Stimulated activated naive CD8-positive, alpha-beta T cell treated with anti-CD3 and anti-CD28 coated beads, Interleukin-15, amount 100 ng/mL, for 72 hours (primary cell): ENCODE data around the gene MBNL1.
"Not testable (repeated sequence)": the region's sequence is repeated elsewhere in the genome, so short reads cannot be mapped to it uniquely, and the experiment has no call there.

Experiments
- ATAC-seq: fragments of 150-1000 bp; cut with Tn5 transposase; 2 replicates; pipeline ENCODE4 v1.10.0; 2021; ENCODE audit warnings: mild to moderate bottlenecking, moderate library complexity
- DNase-seq, 2 donors: peaks; one replicate each; pipeline ENCODE4 v3.0.0; 2021 to 2022
- H3K27ac Mint-ChIP-seq, 2 donors: one replicate each; pipeline ENCODE4 v1.8.0; 2022; ENCODE audit warnings: mild to moderate bottlenecking in 2 of 2, mixed read lengths in 2 of 2, moderate library complexity in 2 of 2
- H3K27me3 Mint-ChIP-seq: one replicate; pipeline ENCODE4 v1.8.0; 2022; ENCODE audit warnings: mixed read lengths
- H3K4me1 Mint-ChIP-seq: one replicate; pipeline ENCODE4 v1.8.0; 2022; ENCODE audit warnings: mild to moderate bottlenecking, mixed read lengths
- H3K4me3 Mint-ChIP-seq, 2 donors: one replicate each; pipeline ENCODE4 v1.8.0; 2022; ENCODE audit warnings: mild to moderate bottlenecking in 2 of 2, mixed read lengths in 2 of 2, moderate library complexity in 1 of 2
- H3K9me3 Mint-ChIP-seq, 2 donors: one replicate each; pipeline ENCODE4 v1.8.0; 2022; ENCODE audit warnings: mixed read lengths in 2 of 2

MBNL1 gene

GRCh38 chr3:152385761-152386160 lies 117.0 kb downstream of the MBNL1 start:
- H3K27ac Mint-ChIP-seq: peak overlapping the region in 1 of 2 donors; percentile 19
- H3K4me3 Mint-ChIP-seq: no peak overlapping the region
- DNase-seq: no peak
- no peak for ATAC-seq
- no peaks in the 10 kb centered on the region for H3K9me3 Mint-ChIP-seq
- no peaks in the 10 kb centered on the region for H3K27me3 Mint-ChIP-seq
- H3K4me1 Mint-ChIP-seq: peaks cover 60% of the 10 kb centered on the region

- no peaks in the 10 kb centered on the region for H3K9me3 Mint-ChIP-seq
- no peaks in the 10 kb centered on the region for H3K27me3 Mint-ChIP-seq
- H3K27ac Mint-ChIP-seq: no peak overlapping the region
- DNase-seq (no peak), ATAC-seq (no peak)
- H3K4me3 Mint-ChIP-seq: no peak overlapping the region
- peaks cover 65% of the 10 kb centered on the region for H3K4me1 Mint-ChIP-seq
Measured at GRCh38 chr3:152386208-152386607, 117.5 kb downstream of the MBNL1 start.

GRCh38 chr3:152388631-152389030 lies 119.9 kb downstream of the MBNL1 start:
- no peaks in the 10 kb centered on the region for H3K9me3 Mint-ChIP-seq
- ATAC-seq: no peak
- no peak for DNase-seq
- no peaks in the 10 kb centered on the region for H3K27me3 Mint-ChIP-seq
- no peak overlapping the region for H3K4me3 Mint-ChIP-seq
- no peak overlapping the region for H3K27ac Mint-ChIP-seq
- peaks cover 60% of the 10 kb centered on the region for H3K4me1 Mint-ChIP-seq

- Mint-ChIP-seq H3K27ac (peak overlapping the region in 1 of 2 donors; percentile 85), H3K4me1 (peaks cover 64% of the 10 kb centered on the region), H3K9me3 (no peaks in the 10 kb centered on the region), H3K27me3 (no peaks in the 10 kb centered on the region), H3K4me3 (no peak overlapping the region)
- no peak for ATAC-seq
- no peak for DNase-seq
Measured at GRCh38 chr3:152389316-152389934, 120.7 kb downstream of the MBNL1 start.

GRCh38 chr3:152390647-152391046 lies 121.9 kb downstream of the MBNL1 start:
- Mint-ChIP-seq H3K4me1 (peaks cover 71% of the 10 kb centered on the region), H3K4me3 (no peak overlapping the region), H3K27me3 (no peaks in the 10 kb centered on the region), H3K27ac (peak overlapping the region in 1 of 2 donors; percentile 93), H3K9me3 (no peaks in the 10 kb centered on the region)
- DNase-seq (no peak), ATAC-seq (no peak)

GRCh38 chr3:152391671-152392070 lies 122.9 kb downstream of the MBNL1 start:
- H3K27me3 Mint-ChIP-seq: no peaks in the 10 kb centered on the region
- no peaks in the 10 kb centered on the region for H3K9me3 Mint-ChIP-seq
- no peak overlapping the region for H3K27ac Mint-ChIP-seq
- peaks cover 73% of the 10 kb centered on the region for H3K4me1 Mint-ChIP-seq
- DNase-seq: no peak
- ATAC-seq: no peak
- no peak overlapping the region for H3K4me3 Mint-ChIP-seq

- no peak overlapping the region for H3K4me3 Mint-ChIP-seq
- no peaks in the 10 kb centered on the region for H3K9me3 Mint-ChIP-seq
- no peak for ATAC-seq
- peaks cover 76% of the 10 kb centered on the region for H3K4me1 Mint-ChIP-seq
- H3K27ac Mint-ChIP-seq: no peak overlapping the region
- DNase-seq: no peak
- no peaks in the 10 kb centered on the region for H3K27me3 Mint-ChIP-seq
Measured at GRCh38 chr3:152392272-152392880, 123.6 kb downstream of the MBNL1 start.

- Mint-ChIP-seq H3K4me3 (no peak overlapping the region), H3K27me3 (no peaks in the 10 kb centered on the region), H3K4me1 (peaks cover 69% of the 10 kb centered on the region), H3K27ac (no peak overlapping the region), H3K9me3 (no peaks in the 10 kb centered on the region)
- no peak for DNase-seq
- no peak for ATAC-seq
Measured at GRCh38 chr3:152394246-152394645, 125.5 kb downstream of the MBNL1 start.

- ATAC-seq (no peak), DNase-seq (no peak)
- Mint-ChIP-seq H3K9me3 (no peaks in the 10 kb centered on the region), H3K27ac (no peak overlapping the region), H3K4me1 (peaks cover 71% of the 10 kb centered on the region), H3K27me3 (no peaks in the 10 kb centered on the region), H3K4me3 (no peak overlapping the region)
Measured at GRCh38 chr3:152395764-152396163, 127.0 kb downstream of the MBNL1 start.

- DNase-seq (no peak), ATAC-seq (no peak)
- Mint-ChIP-seq H3K9me3 (no peaks in the 10 kb centered on the region), H3K27ac (peak overlapping the region in 1 of 2 donors; percentile 29), H3K4me1 (peaks cover 72% of the 10 kb centered on the region), H3K27me3 (no peaks in the 10 kb centered on the region), H3K4me3 (no peak overlapping the region)
Measured at GRCh38 chr3:152396867-152397266, 128.1 kb downstream of the MBNL1 start.

- not testable (repeated sequence) for H3K4me3 Mint-ChIP-seq, H3K9me3 Mint-ChIP-seq, H3K27me3 Mint-ChIP-seq, H3K27ac Mint-ChIP-seq, DNase-seq, ATAC-seq
- peaks cover 76% of the 10 kb centered on the region for H3K4me1 Mint-ChIP-seq
Measured at GRCh38 chr3:152397348-152397747, 128.6 kb downstream of the MBNL1 start.

GRCh38 chr3:152398495-152398894 lies 129.8 kb downstream of the MBNL1 start:
- peaks cover 78% of the 10 kb centered on the region for H3K4me1 Mint-ChIP-seq
- H3K27me3 Mint-ChIP-seq: no peaks in the 10 kb centered on the region
- DNase-seq: no peak

GRCh38 chr3:152399374-152399773 lies 130.6 kb downstream of the MBNL1 start:
- peak overlapping the region in 1 of 2 donors; percentile 5 for H3K4me3 Mint-ChIP-seq
- ATAC-seq (no peak), DNase-seq (no peak)
- no peak overlapping the region for H3K27ac Mint-ChIP-seq
- no peaks in the 10 kb centered on the region for H3K9me3 Mint-ChIP-seq
- H3K27me3 Mint-ChIP-seq: no peaks in the 10 kb centered on the region
- H3K4me1 Mint-ChIP-seq: peaks cover 83% of the 10 kb centered on the region

More at GRCh38 chr3:152398495-152398894, 129.8 kb downstream of the MBNL1 start:
- Mint-ChIP-seq H3K4me3 (no peak overlapping the region), H3K9me3 (no peaks in the 10 kb centered on the region), H3K27ac (peak overlapping the region in 1 of 2 donors; percentile 59)
- no peak for ATAC-seq

- Mint-ChIP-seq H3K9me3 (no peaks in the 10 kb centered on the region), H3K4me3 (no peak overlapping the region), H3K27me3 (no peaks in the 10 kb centered on the region), H3K4me1 (peaks cover 76% of the 10 kb centered on the region), H3K27ac (peak overlapping the region in 1 of 2 donors; percentile 83)
- no peak for DNase-seq
- ATAC-seq: no peak
Measured at GRCh38 chr3:152400887-152401286, 132.2 kb downstream of the MBNL1 start.

GRCh38 chr3:152402695-152403451 lies 134.1 kb downstream of the MBNL1 start:
- Mint-ChIP-seq H3K4me3 (peak overlapping the region; percentile 11 to 46), H3K27ac (peak overlapping the region; percentile 82 to 91), H3K9me3 (no peaks in the 10 kb centered on the region), H3K27me3 (no peaks in the 10 kb centered on the region), H3K4me1 (peaks cover 81% of the 10 kb centered on the region)
- peak; percentile 91 for ATAC-seq
- DNase-seq: no peak

- Mint-ChIP-seq H3K4me1 (peaks cover 77% of the 10 kb centered on the region), H3K4me3 (no peak overlapping the region)
Measured at GRCh38 chr3:152403632-152404066, 134.9 kb downstream of the MBNL1 start.

More at GRCh38 chr3:152403632-152404066, 134.9 kb downstream of the MBNL1 start:
- DNase-seq: no peak
- Mint-ChIP-seq H3K27me3 (no peaks in the 10 kb centered on the region), H3K9me3 (no peaks in the 10 kb centered on the region), H3K27ac (peak overlapping the region; percentile 82 to 91)
- no peak for ATAC-seq
